Left lobe of liver (tissue), 2 donors: ENCODE measurements around the gene IRS4. TPM values are rescaled to one million over a fixed set of nuclear protein-coding genes. Genes with fewer than 3 reads are reported as not detected.
A peak's percentile ranks its signal among the peaks of the same experiment; 100 is the strongest.

Experiments used
- ATAC-seq: fragments of 200-7000 bp; cut with Tn5 transposase; one replicate; pipeline ENCODE4 v1.9.1; 2020; ENCODE audit warnings: mild to moderate bottlenecking, moderate library complexity
- DNase-seq: peaks from one replicate; pipeline ENCODE4 v3.0.0-alpha.2; 2020; ENCODE audit warnings: low spot score
- total RNA-seq: library from RNA; stranded (reverse); gene quantifications from one replicate; pipeline ENCODE4 v1.2.1, GENCODE V29; 2021
- donor health status: DM: no; HTN: no; CAD: no; lungs with moderate emphysema.
- donor health status: DM: no; HTN: yes; CAD: no.

Gene IRS4
- total RNA-seq, result not detected

- ATAC-seq (no peak), DNase-seq (no peak)
Observed at GRCh38 chrX:108736509-108737479, at the start of gene IRS4. TSS of gene IRS4 (minus strand) at chrX:108736563.

GRCh38 chrX:108772549-108772948 lies 36.2 kb upstream of the IRS4 start:
- ATAC-seq, result no peak
- DNase-seq, result no peak

GRCh38 chrX:108763559-108763958 lies 27.2 kb upstream of the IRS4 start:
- DNase-seq, result no peak
- ATAC-seq, result no peak

GRCh38 chrX:108740299-108740774 lies 4.0 kb upstream of the IRS4 start:
- ATAC-seq (no peak), DNase-seq (no peak)

- ATAC-seq, result no peak
- no peak for DNase-seq
Observed at GRCh38 chrX:108737754-108738153, 1.4 kb upstream of the IRS4 start.

- DNase-seq (no peak), ATAC-seq (no peak)
Observed at GRCh38 chrX:108735679-108736508, 469 bp downstream of the IRS4 start.

- no peak for ATAC-seq
Observed at GRCh38 chrX:108735091-108735678, 1.2 kb downstream of the IRS4 start.

GRCh38 chrX:108734426-108734825 lies 1.9 kb downstream of the IRS4 start:
- DNase-seq, result no peak
- ATAC-seq, result no peak

More at GRCh38 chrX:108735091-108735678, 1.2 kb downstream of the IRS4 start:
- DNase-seq, result no peak

GRCh38 chrX:108732630-108733321 lies 3.6 kb downstream of the IRS4 start:
- DNase-seq (no peak), ATAC-seq (no peak)

- DNase-seq (no peak), ATAC-seq (no peak)
Observed at GRCh38 chrX:108731153-108731552, 5.2 kb downstream of the IRS4 start.

GRCh38 chrX:108726748-108727147 lies 9.6 kb downstream of the IRS4 start:
- DNase-seq (no peak), ATAC-seq (no peak)

GRCh38 chrX:108722561-108722960 lies 13.8 kb downstream of the IRS4 start:
- no peak for ATAC-seq
- no peak for DNase-seq

GRCh38 chrX:108712886-108713285 lies 23.5 kb downstream of the IRS4 start:
- ATAC-seq, result no peak

GRCh38 chrX:108704839-108705238 lies 31.5 kb downstream of the IRS4 start:
- ATAC-seq, result no peak
- DNase-seq, result no peak

More at GRCh38 chrX:108712886-108713285, 23.5 kb downstream of the IRS4 start:
- no peak for DNase-seq

- ATAC-seq, result no peak
- DNase-seq, result no peak
Observed at GRCh38 chrX:108702530-108702929, 33.8 kb downstream of the IRS4 start.

- ATAC-seq, result no peak
- no peak for DNase-seq
Observed at GRCh38 chrX:108701633-108702032, 34.7 kb downstream of the IRS4 start.

GRCh38 chrX:108699368-108699767 lies 37.0 kb downstream of the IRS4 start:
- ATAC-seq, result peak; percentile 72
- DNase-seq, result no peak

GRCh38 chrX:108696690-108697089 lies 39.7 kb downstream of the IRS4 start:
- no peak for DNase-seq
- no peak for ATAC-seq
